ENCODE results near the gene NMNAT2.

Gene NMNAT2

GRCh38 chr1:183339556-183340167, 78.5 kb downstream of the NMNAT2 start:
- Histone ChIP-seq H3K4me2 (ENCODE audit: low read length) (no peak overlapping the region), H3K9me3 (ENCODE audit: low read length) (no peaks in the 10 kb centered on the region), H3K4me3 (ENCODE audit: low read depth, low read length, poor library complexity, severe bottlenecking) (no peak overlapping the region), H3K79me2 (ENCODE audit: insufficient read depth, low read length) (no peaks in the 10 kb centered on the region), H3K9ac (ENCODE audit: low read length) (no peak overlapping the region), H4K20me1 (ENCODE audit: insufficient read depth, low read length) (no peaks in the 10 kb centered on the region), H3F3A (ENCODE audit: insufficient read depth, low read length) (no peaks in the 10 kb centered on the region), H3K27ac (ENCODE audit: low read depth, low read length, poor library complexity, severe bottlenecking) (no peak overlapping the region), H3K27me3 (ENCODE audit: insufficient read depth, low read length) (no peaks in the 10 kb centered on the region), H3K9me2 (ENCODE audit: low read depth, low read length) (no peaks in the 10 kb centered on the region), H2AFZ (ENCODE audit: low read length) (no peak overlapping the region), H3K36me3 (ENCODE audit: insufficient read depth, low read length) (no peaks in the 10 kb centered on the region), H3K4me1 (ENCODE audit: insufficient read depth, low read length, severe bottlenecking) (no peaks in the 10 kb centered on the region)
- no peak for TF ChIP-seq CTCF (IDR thresholded peaks at IDR 0.05; ENCODE audit: low read length)
- no peak for TF ChIP-seq EZH2 (IDR thresholded peaks at IDR 0.05; ENCODE audit: borderline replicate concordance, low read length)

- H4K20me1 ChIP-seq (ENCODE audit: insufficient read depth, low read length), result no peaks in the 10 kb centered on the region
- H3K27ac ChIP-seq (ENCODE audit: low read depth, low read length, poor library complexity, severe bottlenecking), result no peak overlapping the region
- no peaks in the 10 kb centered on the region for H3F3A ChIP-seq (ENCODE audit: insufficient read depth, low read length)
- TF ChIP-seq CTCF (IDR thresholded peaks at IDR 0.05; ENCODE audit: low read length) (no peak), EZH2 (IDR thresholded peaks at IDR 0.05; ENCODE audit: borderline replicate concordance, low read length) (no peak)
- no peak overlapping the region for H3K9ac ChIP-seq (ENCODE audit: low read length)
- H2AFZ ChIP-seq (ENCODE audit: low read length), result no peak overlapping the region
- H3K9me3 ChIP-seq (ENCODE audit: low read length), result no peaks in the 10 kb centered on the region
- no peaks in the 10 kb centered on the region for H3K4me1 ChIP-seq (ENCODE audit: insufficient read depth, low read length, severe bottlenecking)
- H3K36me3 ChIP-seq (ENCODE audit: insufficient read depth, low read length), result no peaks in the 10 kb centered on the region
- H3K27me3 ChIP-seq (ENCODE audit: insufficient read depth, low read length), result no peaks in the 10 kb centered on the region
- H3K4me3 ChIP-seq (ENCODE audit: low read depth, low read length, poor library complexity, severe bottlenecking), result no peak overlapping the region
- H3K4me2 ChIP-seq (ENCODE audit: low read length), result no peak overlapping the region
- no peaks in the 10 kb centered on the region for H3K79me2 ChIP-seq (ENCODE audit: insufficient read depth, low read length)
- no peaks in the 10 kb centered on the region for H3K9me2 ChIP-seq (ENCODE audit: low read depth, low read length)
These were observed 87.0 kb downstream of the NMNAT2 start for GRCh38 chr1:183331091-183331742.

- H3F3A ChIP-seq (ENCODE audit: insufficient read depth, low read length), result no peaks in the 10 kb centered on the region
- H3K4me2 ChIP-seq (ENCODE audit: low read length), result no peak overlapping the region
- H4K20me1 ChIP-seq (ENCODE audit: insufficient read depth, low read length), result no peaks in the 10 kb centered on the region
- no peaks in the 10 kb centered on the region for H3K4me1 ChIP-seq (ENCODE audit: insufficient read depth, low read length, severe bottlenecking)
- H3K9ac ChIP-seq (ENCODE audit: low read length), result no peak overlapping the region
- H2AFZ ChIP-seq (ENCODE audit: low read length), result no peak overlapping the region
- TF ChIP-seq CTCF (IDR thresholded peaks at IDR 0.05; ENCODE audit: low read length), result no peak
- no peak for TF ChIP-seq EZH2 (IDR thresholded peaks at IDR 0.05; ENCODE audit: borderline replicate concordance, low read length)
- H3K9me2 ChIP-seq (ENCODE audit: low read depth, low read length), result no peaks in the 10 kb centered on the region
- H3K36me3 ChIP-seq (ENCODE audit: insufficient read depth, low read length), result no peaks in the 10 kb centered on the region
- H3K9me3 ChIP-seq (ENCODE audit: low read length), result no peaks in the 10 kb centered on the region
- no peaks in the 10 kb centered on the region for H3K79me2 ChIP-seq (ENCODE audit: insufficient read depth, low read length)
- no peak overlapping the region for H3K4me3 ChIP-seq (ENCODE audit: low read depth, low read length, poor library complexity, severe bottlenecking)
- H3K27me3 ChIP-seq (ENCODE audit: insufficient read depth, low read length), result no peaks in the 10 kb centered on the region
- H3K27ac ChIP-seq (ENCODE audit: low read depth, low read length, poor library complexity, severe bottlenecking), result no peak overlapping the region
These were observed 87.8 kb downstream of the NMNAT2 start for GRCh38 chr1:183330335-183330734.

All from OCI-LY1 (cell line).